HepG2 (cell line): Measurements from ENCODE around the gene PRXL2B. TPM values are rescaled to one million over a fixed set of nuclear protein-coding genes. Genes with fewer than 3 reads are reported as not detected.

Experiments
- ARNT ChIP-seq: fragments of 450-650 bp; IDR thresholded peaks from 2 replicates; pipeline ENCODE4 v1.6.1; 2017
- CBX2 ChIP-seq, 2 experiments: fragments of 200-600 bp in 1 of 2; sonication (generic); formaldehyde crosslinking in 1 of 2; IDR thresholded peaks; 2 replicates each; pipeline versions ENCODE4 v1.7.0 to v1.8.1; 2018 to 2022; ENCODE audit warnings: low read depth in 2 of 2, low read length in 1 of 2, mild to moderate bottlenecking in 1 of 2, missing genetic modification reagents in 1 of 2
- EHMT2 ChIP-seq: fragments of 200-600 bp; sonication (generic); IDR thresholded peaks from 2 replicates; pipeline ENCODE4 v1.7.0; 2017; ENCODE audit warnings: antibody characterized with exemption, low read depth, low read length, borderline replicate concordance
- HHEX ChIP-seq: IDR thresholded peaks from 2 replicates; pipeline ENCODE4 v1.6.1; 2016; ENCODE audit warnings: control low read depth
- HMG20B ChIP-seq: conservative IDR thresholded peaks from 2 replicates; pipeline ENCODE4 v1.6.1; 2016; ENCODE audit warnings: missing genetic modification reagents, missing compliant biosample characterization
- HNRNPUL1 ChIP-seq: fragments of 200-400 bp; formaldehyde crosslinking; IDR thresholded peaks from 2 replicates; pipeline ENCODE4 v1.6.1; 2017; ENCODE audit warnings: low read depth, mild to moderate bottlenecking, low read length, moderate library complexity
- KDM1A ChIP-seq: IDR thresholded peaks from 2 replicates; pipeline ENCODE4 v1.6.1; 2016; ENCODE audit warnings: missing compliant biosample characterization
- MED13 ChIP-seq: sonication (generic); formaldehyde crosslinking; IDR thresholded peaks from 2 replicates; pipeline ENCODE4 v1.5.0; 2020; ENCODE audit warnings: missing genetic modification reagents
- MYC ChIP-seq: sonication (generic); formaldehyde crosslinking; IDR thresholded peaks from 2 replicates; pipeline ENCODE4 v1.9.0; 2021; ENCODE audit warnings: missing genetic modification reagents, borderline replicate concordance
- NONO ChIP-seq, 2 experiments: fragments of 450-650 bp in 1 of 2; sonication (generic) in 1 of 2; formaldehyde crosslinking in 1 of 2; IDR thresholded peaks in 1 of 2; conservative IDR thresholded peaks in 1 of 2; 2 replicates each; pipeline versions ENCODE4 v1.6.1 to v1.8.0; 2017 to 2022; ENCODE audit warnings: mild to moderate bottlenecking in 1 of 2, missing genetic modification reagents in 1 of 2, moderate library complexity in 1 of 2
- PRMT3 ChIP-seq: sonication (generic); formaldehyde crosslinking; IDR thresholded peaks from 2 replicates; pipeline ENCODE4 v1.8.1; 2022; ENCODE audit warnings: low read depth, mild to moderate bottlenecking, moderate library complexity, missing genetic modification reagents, borderline replicate concordance
- REL ChIP-seq: sonication (generic); formaldehyde crosslinking; conservative IDR thresholded peaks from 2 replicates; pipeline ENCODE4 v1.8.0; 2022; ENCODE audit warnings: mild to moderate bottlenecking, missing genetic modification reagents, moderate library complexity
- SP140L ChIP-seq: sonication (generic); formaldehyde crosslinking; IDR thresholded peaks from 2 replicates; pipeline ENCODE4 v1.4.0; 2020; ENCODE audit warnings: missing genetic modification reagents, borderline replicate concordance
- TAF1 ChIP-seq: sonication (generic); formaldehyde crosslinking; IDR thresholded peaks from 2 replicates; pipeline ENCODE4 v1.4.0; 2020; ENCODE audit warnings: missing genetic modification reagents
- TSC22D2 ChIP-seq: sonication (generic); formaldehyde crosslinking; IDR thresholded peaks from 2 replicates; pipeline ENCODE4 v1.5.1; 2020; ENCODE audit warnings: missing genetic modification reagents, mild to moderate bottlenecking, borderline replicate concordance
- ZGPAT ChIP-seq: IDR thresholded peaks from 2 replicates; pipeline ENCODE4 v1.6.1; 2016; ENCODE audit warnings: mild to moderate bottlenecking
- ZNF138 ChIP-seq: sonication (generic); formaldehyde crosslinking; IDR thresholded peaks from 2 replicates; pipeline ENCODE4 v1.5.0; 2020; ENCODE audit warnings: mild to moderate bottlenecking, low read depth, missing genetic modification reagents
- ZNF160 ChIP-seq: sonication (generic); formaldehyde crosslinking; IDR thresholded peaks from 2 replicates; pipeline ENCODE4 v1.8.0; 2022; ENCODE audit warnings: mild to moderate bottlenecking, inconsistent platforms, missing genetic modification reagents
- ZNF180 ChIP-seq: sonication (generic); formaldehyde crosslinking; IDR thresholded peaks from 2 replicates; pipeline ENCODE4 v1.4.0; 2020; ENCODE audit warnings: low read depth, missing genetic modification reagents, borderline replicate concordance
- ZNF720 ChIP-seq: sonication (generic); formaldehyde crosslinking; IDR thresholded peaks from 2 replicates; pipeline ENCODE4 v1.4.0; 2020; ENCODE audit warnings: missing genetic modification reagents
- ZNF746 ChIP-seq: sonication (generic); formaldehyde crosslinking; IDR thresholded peaks from 2 replicates; pipeline ENCODE4 v1.8.0; 2022; ENCODE audit warnings: mild to moderate bottlenecking, missing genetic modification reagents
- ZNF878 ChIP-seq: sonication (generic); formaldehyde crosslinking; IDR thresholded peaks from 2 replicates; pipeline ENCODE4 v1.8.1; 2023; ENCODE audit warnings: mild to moderate bottlenecking, missing genetic modification reagents, moderate library complexity
- polyA plus RNA-seq, 8 experiments: library from polyadenylated mRNA; depleted of rRNA in 3 of 8; stranded (reverse) in 7 of 8; unstranded in 1 of 8; fragments of >200 nt; fragmentation: Illumina TruSeq in 4 of 8; extraction: Trizol in 4 of 8; gene quantifications; 2 replicates each; pipeline versions ENCODE4 v1.2.1 to v1.2.3, GENCODE V29; 2011 to 2016; ENCODE audit warnings: low read depth in 4 of 8, missing spikeins in 1 of 8, mixed read lengths in 1 of 8; ENCODE audit not compliant: insufficient read depth in 1 of 8
- total RNA-seq, 5 experiments: library from RNA; depleted of rRNA; stranded (reverse); fragments of >200 nt; fragmentation: Illumina TruSeq; extraction: Trizol; gene quantifications; 2 replicates each; pipeline ENCODE4 v1.2.3, GENCODE V29; 2016; ENCODE audit warnings: low read depth in 1 of 5
- TF ChIP-seq, protein P1 (sequence below): fragments of 450-650 bp; IDR thresholded peaks from 2 replicates; pipeline ENCODE4 v1.6.1; 2016
- TF ChIP-seq, protein P2 (sequence below): sonication (generic); formaldehyde crosslinking; IDR thresholded peaks from 2 replicates; pipeline ENCODE4 v1.4.0; 2020; ENCODE audit warnings: missing genetic modification reagents
- TF ChIP-seq, protein P3 (sequence below): IDR thresholded peaks from 2 replicates; pipeline ENCODE4 v1.6.1; 2012; ENCODE audit warnings: inconsistent platforms

The PRXL2B gene
- total and polyA plus RNA-seq, 2 of the 13 experiments (the other 11 are each of a cell fraction or from before 2014, with no cell fraction given), result 16.8 to 22.1 TPM

- TF ChIP-seq CBX2 (IDR thresholded peaks at IDR 0.05; ENCODE audit: low read depth, low read length) (no peak), CBX2 (CRISPR knock-in tag; IDR thresholded peaks at IDR 0.05; ENCODE audit: low read depth) (no peak), HNRNPUL1 (no peak), ZNF180 (CRISPR knock-in tag) (no peak), MED13 (CRISPR knock-in tag) (0 out of 2 replicates have a peak, but pooled peaks have one; percentile 24), ZGPAT (CRISPR knock-in tag) (peak; percentile 62), ZNF160 (CRISPR knock-in tag) (no peak; the same call in 1 of the 2 replicates), KDM1A (CRISPR knock-in tag) (no peak), SP140L (CRISPR knock-in tag) (no peak), HHEX (CRISPR knock-in tag) (0 out of 2 replicates have a peak, but pooled peaks have one; percentile 14), TSC22D2 (CRISPR knock-in tag) (no peak), ZNF746 (CRISPR knock-in tag) (no peak), MYC (CRISPR knock-in tag) (peak; percentile 10; the same call in 1 of the 2 replicates), NONO (IDR thresholded peaks at IDR 0.05) (no peak), NONO (CRISPR knock-in tag; conservative IDR thresholded peaks at IDR 0.05) (peak; percentile 72), ZNF138 (CRISPR knock-in tag) (no peak), TAF1 (CRISPR knock-in tag) (peak; percentile 34; the same call in 1 of the 2 replicates), REL (CRISPR knock-in tag) (no peak), ZNF878 (CRISPR knock-in tag) (peak; percentile 49; the same call in 1 of the 2 replicates), ARNT (no peak), ZNF720 (CRISPR knock-in tag) (no peak), PRMT3 (CRISPR knock-in tag) (no peak), EHMT2 (no peak), HMG20B (CRISPR knock-in tag) (0 out of 2 replicates have a peak, but pooled peaks have one; percentile 62)
- TF ChIP-seq, protein P1, sequence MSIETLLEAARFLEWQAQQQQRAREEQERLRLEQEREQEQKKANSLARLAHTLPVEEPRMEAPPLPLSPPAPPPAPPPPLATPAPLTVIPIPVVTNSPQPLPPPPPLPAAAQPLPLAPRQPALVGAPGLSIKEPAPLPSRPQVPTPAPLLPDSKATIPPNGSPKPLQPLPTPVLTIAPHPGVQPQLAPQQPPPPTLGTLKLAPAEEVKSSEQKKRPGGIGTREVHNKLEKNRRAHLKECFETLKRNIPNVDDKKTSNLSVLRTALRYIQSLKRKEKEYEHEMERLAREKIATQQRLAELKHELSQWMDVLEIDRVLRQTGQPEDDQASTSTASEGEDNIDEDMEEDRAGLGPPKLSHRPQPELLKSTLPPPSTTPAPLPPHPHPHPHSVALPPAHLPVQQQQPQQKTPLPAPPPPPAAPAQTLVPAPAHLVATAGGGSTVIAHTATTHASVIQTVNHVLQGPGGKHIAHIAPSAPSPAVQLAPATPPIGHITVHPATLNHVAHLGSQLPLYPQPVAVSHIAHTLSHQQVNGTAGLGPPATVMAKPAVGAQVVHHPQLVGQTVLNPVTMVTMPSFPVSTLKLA, result no peak
- TF ChIP-seq, protein P2, sequence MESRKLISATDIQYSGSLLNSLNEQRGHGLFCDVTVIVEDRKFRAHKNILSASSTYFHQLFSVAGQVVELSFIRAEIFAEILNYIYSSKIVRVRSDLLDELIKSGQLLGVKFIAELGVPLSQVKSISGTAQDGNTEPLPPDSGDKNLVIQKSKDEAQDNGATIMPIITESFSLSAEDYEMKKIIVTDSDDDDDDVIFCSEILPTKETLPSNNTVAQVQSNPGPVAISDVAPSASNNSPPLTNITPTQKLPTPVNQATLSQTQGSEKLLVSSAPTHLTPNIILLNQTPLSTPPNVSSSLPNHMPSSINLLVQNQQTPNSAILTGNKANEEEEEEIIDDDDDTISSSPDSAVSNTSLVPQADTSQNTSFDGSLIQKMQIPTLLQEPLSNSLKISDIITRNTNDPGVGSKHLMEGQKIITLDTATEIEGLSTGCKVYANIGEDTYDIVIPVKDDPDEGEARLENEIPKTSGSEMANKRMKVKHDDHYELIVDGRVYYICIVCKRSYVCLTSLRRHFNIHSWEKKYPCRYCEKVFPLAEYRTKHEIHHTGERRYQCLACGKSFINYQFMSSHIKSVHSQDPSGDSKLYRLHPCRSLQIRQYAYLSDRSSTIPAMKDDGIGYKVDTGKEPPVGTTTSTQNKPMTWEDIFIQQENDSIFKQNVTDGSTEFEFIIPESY (CRISPR knock-in tag), result no peak
- TF ChIP-seq, protein P3, sequence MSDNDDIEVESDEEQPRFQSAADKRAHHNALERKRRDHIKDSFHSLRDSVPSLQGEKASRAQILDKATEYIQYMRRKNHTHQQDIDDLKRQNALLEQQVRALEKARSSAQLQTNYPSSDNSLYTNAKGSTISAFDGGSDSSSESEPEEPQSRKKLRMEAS, result peak; percentile 49; the same call in 1 of the 2 replicates
Measured at GRCh38 chr1:2575801-2576663, 10.5 kb upstream of the PRXL2B start (continued).
